Ovary (tissue), 9 donors: ENCODE measurements around the gene KIAA0040. TPM values are rescaled to one million over a fixed set of nuclear protein-coding genes. Genes with fewer than 3 reads are reported as not detected.

Experiments used
- DNase-seq, 5 donors: peaks; one replicate each; pipeline ENCODE4 v3.0.0-alpha.2; 2019 to 2020
- H3K27ac ChIP-seq, 2 donors: fragments of 200-600 bp; one replicate each; pipeline versions ENCODE4 v1.5.1 to v1.8.0; 2019 to 2022
- H3K27me3 ChIP-seq: fragments of 200-600 bp; one replicate; pipeline ENCODE4 v1.8.0; 2022
- H3K36me3 ChIP-seq: fragments of 200-600 bp; sonication (generic); one replicate; pipeline ENCODE4 v1.5.1; 2019
- H3K4me1 ChIP-seq: one replicate; pipeline ENCODE4 v1.8.1; 2013; ENCODE audit warnings: mild to moderate bottlenecking, moderate library complexity; ENCODE audit not compliant: insufficient read depth
- H3K4me3 ChIP-seq: fragments of 200-600 bp; sonication (generic); one replicate; pipeline ENCODE4 v1.5.1; 2017
- H3K9me3 ChIP-seq, 2 donors: fragments of 200-600 bp in 1 of 2; sonication (generic) in 1 of 2; one replicate each; pipeline versions ENCODE4 v1.5.1 to v1.8.1; 2013 to 2019; ENCODE audit warnings: mild to moderate bottlenecking in 1 of 2, moderate library complexity in 1 of 2
- EP300 ChIP-seq: sonication (generic); formaldehyde crosslinking; IDR thresholded peaks from one replicate; pipeline ENCODE4 v1.6.1; 2017; ENCODE audit warnings: antibody characterized with exemption
- POLR2A ChIP-seq: fragments of 450-650 bp; IDR thresholded peaks from one replicate; pipeline ENCODE4 v1.6.1; 2017; ENCODE audit warnings: antibody characterized with exemption, mild to moderate bottlenecking, moderate library complexity
- WGBS, 3 donors: extraction: QIAGEN DNeasy Blood & Tissue Kit in 1 of 3; methylation state at CpG; one replicate each; pipeline versions ENCODE4 v1.1.5 to v1.1.7; 2013 to 2017; 5-methylcytosine and 5-hydroxymethylcytosine counted together
- intact Hi-C, 4 donors: fragments of 100-400 bp; cut with DNase I; formaldehyde crosslinking; loops; one replicate each; pipeline versions ENCODE4 v1.11.0 to v1.15.1; 2022 to 2023
- polyA plus RNA-seq, 2 donors: library from polyadenylated mRNA; stranded (reverse); fragments of 200-250 nt in 1 of 2; fragments of 350-450 nt in 1 of 2; fragmentation: Illumina TruSeq in 1 of 2; extraction: RNeasy Lipid Tissue Mini Kit (QIAGEN cat#74804) in 1 of 2; gene quantifications; one replicate each; pipeline ENCODE4 v1.2.3, GENCODE V29; 2013 to 2014
- total RNA-seq, 7 donors: library from RNA; depleted of rRNA in 2 of 7; stranded (reverse); fragments of >200 nt in 2 of 7; fragmentation: NEBNext Ultra II Directional in 3 of 7; extraction: Animal tissue kit (Norgen Biotek cat#: 25700) in 3 of 7; gene quantifications; one replicate each; pipeline versions ENCODE4 v1.1.0 to v1.2.4, GENCODE V29; 2016 to 2023
- TF ChIP-seq, protein P1 (sequence below), 3 donors: fragments of 450-650 bp in 2 of 3; fragments of 200-600 bp in 1 of 3; IDR thresholded peaks; one replicate each; pipeline versions ENCODE4 v1.5.1 to v1.8.0; 2016 to 2022; ENCODE audit warnings: antibody characterized with exemption in 3 of 3, mild to moderate bottlenecking in 1 of 3
- donor health status: DM: no; HTN: no; CAD: no; lungs with moderate emphysema.
- donor health status: DM: no; HTN: no; CAD: no.
- donor health status: Bipolar disorder and iron deficiency.
- donor health status: DM: yes; HTN: yes; CAD: no.
- donor health status: DM: no; HTN: no; CAD: no.
- donor health status: DM: yes; HTN: yes; CAD: no.

Gene KIAA0040
- total and polyA plus RNA-seq, 9 donors, result 5.2 to 24.7 (median 9.9) TPM

DNA sequence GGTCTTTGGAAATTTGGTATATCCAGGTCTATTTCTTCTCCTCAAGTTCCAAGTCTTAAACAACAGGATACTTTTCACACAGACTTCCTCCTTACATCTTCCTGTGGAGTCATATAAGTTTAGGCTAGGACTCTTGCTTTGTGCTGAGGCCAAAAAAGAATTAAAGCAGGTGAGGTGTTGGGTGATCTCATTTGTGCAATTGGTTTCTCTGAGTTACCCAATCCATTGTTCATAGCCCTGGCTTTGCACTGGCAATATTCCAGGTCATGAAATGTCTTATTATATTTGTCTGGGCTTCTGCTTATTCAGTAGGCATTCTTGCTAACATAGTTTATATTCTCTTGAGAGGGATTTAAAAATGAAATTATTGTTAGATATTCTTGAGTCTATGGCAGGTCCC, 14.1 kb upstream of the KIAA0040 start:
- Histone ChIP-seq H3K4me3 (no peak overlapping the region), H3K9me3 (no peaks in the 10 kb centered on the region), H3K36me3 (no peaks in the 10 kb centered on the region), H3K27ac (no peak overlapping the region), H3K27me3 (no peaks in the 10 kb centered on the region), H3K4me1 (no peaks in the 10 kb centered on the region)
- intact Hi-C loops, result no loop called here
- no peak for DNase-seq
- TF ChIP-seq EP300 (no peak), POLR2A (no peak)
- TF ChIP-seq, protein P1, sequence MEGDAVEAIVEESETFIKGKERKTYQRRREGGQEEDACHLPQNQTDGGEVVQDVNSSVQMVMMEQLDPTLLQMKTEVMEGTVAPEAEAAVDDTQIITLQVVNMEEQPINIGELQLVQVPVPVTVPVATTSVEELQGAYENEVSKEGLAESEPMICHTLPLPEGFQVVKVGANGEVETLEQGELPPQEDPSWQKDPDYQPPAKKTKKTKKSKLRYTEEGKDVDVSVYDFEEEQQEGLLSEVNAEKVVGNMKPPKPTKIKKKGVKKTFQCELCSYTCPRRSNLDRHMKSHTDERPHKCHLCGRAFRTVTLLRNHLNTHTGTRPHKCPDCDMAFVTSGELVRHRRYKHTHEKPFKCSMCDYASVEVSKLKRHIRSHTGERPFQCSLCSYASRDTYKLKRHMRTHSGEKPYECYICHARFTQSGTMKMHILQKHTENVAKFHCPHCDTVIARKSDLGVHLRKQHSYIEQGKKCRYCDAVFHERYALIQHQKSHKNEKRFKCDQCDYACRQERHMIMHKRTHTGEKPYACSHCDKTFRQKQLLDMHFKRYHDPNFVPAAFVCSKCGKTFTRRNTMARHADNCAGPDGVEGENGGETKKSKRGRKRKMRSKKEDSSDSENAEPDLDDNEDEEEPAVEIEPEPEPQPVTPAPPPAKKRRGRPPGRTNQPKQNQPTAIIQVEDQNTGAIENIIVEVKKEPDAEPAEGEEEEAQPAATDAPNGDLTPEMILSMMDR (IDR thresholded peaks at IDR 0.05), result no peak

DNA sequence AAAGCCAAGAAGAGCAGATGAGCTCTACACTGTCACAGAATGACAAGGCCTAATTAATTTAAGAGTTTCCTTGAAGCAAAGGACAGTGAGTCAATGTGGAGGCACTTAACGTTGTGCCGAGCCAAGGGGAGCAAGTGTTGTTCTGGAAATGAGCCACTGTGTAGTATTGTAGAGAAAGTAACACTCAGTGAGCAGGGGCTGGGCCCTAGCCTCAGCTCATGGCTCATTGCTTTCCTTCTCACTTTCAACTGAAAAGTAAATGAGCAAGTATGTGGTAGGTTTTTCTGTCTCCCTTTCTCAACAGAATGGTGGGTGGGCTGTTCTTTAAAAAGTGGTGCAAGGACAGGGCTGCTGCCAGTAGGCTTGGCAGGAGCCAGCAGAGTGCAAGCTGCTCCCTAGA, 11.8 kb upstream of the KIAA0040 start:
- no peak for DNase-seq
- H3K36me3 ChIP-seq, result no peaks in the 10 kb centered on the region
- 43 to 50% (median 47%) methylated on average over 2 of the region's 2 CpGs for WGBS, 3 donors
- H3K27ac ChIP-seq, result no peak overlapping the region
- no peaks in the 10 kb centered on the region for H3K9me3 ChIP-seq
- no peak overlapping the region for H3K4me3 ChIP-seq
- H3K4me1 ChIP-seq, result peaks cover 10% of the 10 kb centered on the region
- no peaks in the 10 kb centered on the region for H3K27me3 ChIP-seq
- intact Hi-C loops, result no loop called here
- TF ChIP-seq, protein P1 (IDR thresholded peaks at IDR 0.05), result no peak
- TF ChIP-seq POLR2A, result no peak
- TF ChIP-seq EP300, result no peak

DNA sequence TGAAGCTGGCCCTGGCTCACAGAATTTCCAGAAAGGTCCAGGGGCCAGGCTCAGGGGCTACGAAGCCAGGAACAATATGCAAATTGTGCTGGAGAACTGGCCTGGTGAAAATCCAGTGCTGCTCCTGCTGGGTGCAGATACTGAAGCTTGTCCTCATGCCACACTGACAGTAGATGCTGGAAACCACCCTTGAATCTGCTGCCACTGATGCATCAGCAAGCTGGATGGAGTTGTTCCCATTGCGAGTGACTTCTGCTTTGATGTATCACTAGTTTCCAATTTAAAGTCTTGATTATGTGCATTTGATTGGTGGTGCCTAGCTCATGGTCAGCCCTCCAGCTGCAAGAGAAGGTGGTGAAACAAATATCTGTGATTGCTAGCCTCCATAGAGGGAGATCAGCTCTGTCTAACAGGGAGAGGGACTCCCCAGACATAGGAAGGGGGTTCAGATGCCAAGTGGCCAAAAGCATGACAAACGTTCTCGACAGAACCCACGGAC, 11.0 kb upstream of the KIAA0040 start:
- Histone ChIP-seq H3K27me3 (no peaks in the 10 kb centered on the region), H3K4me1 (peaks cover 10% of the 10 kb centered on the region), H3K9me3 (no peaks in the 10 kb centered on the region), H3K4me3 (no peak overlapping the region), H3K36me3 (no peaks in the 10 kb centered on the region), H3K27ac (no peak overlapping the region)
- 87 to 96% (median 88%) methylated on average over 5 of the region's 5 CpGs for WGBS, 3 donors
- DNase-seq, result no peak
- TF ChIP-seq, protein P1 (IDR thresholded peaks at IDR 0.05), result no peak
- TF ChIP-seq EP300 (no peak), POLR2A (no peak)
- intact Hi-C loops, result no loop called here

GRCh38 chr1:175200678-175201521, 8.3 kb upstream of the KIAA0040 start:
- peak overlapping the region in 1 of 2 donors; percentile 10 for H3K27ac ChIP-seq
- TF ChIP-seq POLR2A (no peak), EP300 (no peak)
- TF ChIP-seq, protein P1 (IDR thresholded peaks at IDR 0.05), result no peak
- intact Hi-C loops, result no loop called here
- WGBS, 3 donors, result 3 to 6% (median 5%) methylated on average over 7 of the region's 7 CpGs
- DNase-seq, result no peak
- H3K27me3 ChIP-seq, result no peaks in the 10 kb centered on the region
- no peak overlapping the region for H3K4me3 ChIP-seq
- H3K4me1 ChIP-seq, result peaks cover 10% of the 10 kb centered on the region
- H3K9me3 ChIP-seq, result no peaks in the 10 kb centered on the region
- H3K36me3 ChIP-seq, result no peaks in the 10 kb centered on the region
